ENCODE data around the gene SERINC2. TPM values are rescaled to one million over a fixed set of nuclear protein-coding genes. Genes with fewer than 3 reads are reported as not detected.
"Not testable (repeated sequence)": the region's sequence is repeated elsewhere in the genome, so short reads cannot be mapped to it uniquely, and the experiment has no call there.

The SERINC2 gene
- total RNA-seq, 1 donor from 2014 or later = not detected

DNA sequence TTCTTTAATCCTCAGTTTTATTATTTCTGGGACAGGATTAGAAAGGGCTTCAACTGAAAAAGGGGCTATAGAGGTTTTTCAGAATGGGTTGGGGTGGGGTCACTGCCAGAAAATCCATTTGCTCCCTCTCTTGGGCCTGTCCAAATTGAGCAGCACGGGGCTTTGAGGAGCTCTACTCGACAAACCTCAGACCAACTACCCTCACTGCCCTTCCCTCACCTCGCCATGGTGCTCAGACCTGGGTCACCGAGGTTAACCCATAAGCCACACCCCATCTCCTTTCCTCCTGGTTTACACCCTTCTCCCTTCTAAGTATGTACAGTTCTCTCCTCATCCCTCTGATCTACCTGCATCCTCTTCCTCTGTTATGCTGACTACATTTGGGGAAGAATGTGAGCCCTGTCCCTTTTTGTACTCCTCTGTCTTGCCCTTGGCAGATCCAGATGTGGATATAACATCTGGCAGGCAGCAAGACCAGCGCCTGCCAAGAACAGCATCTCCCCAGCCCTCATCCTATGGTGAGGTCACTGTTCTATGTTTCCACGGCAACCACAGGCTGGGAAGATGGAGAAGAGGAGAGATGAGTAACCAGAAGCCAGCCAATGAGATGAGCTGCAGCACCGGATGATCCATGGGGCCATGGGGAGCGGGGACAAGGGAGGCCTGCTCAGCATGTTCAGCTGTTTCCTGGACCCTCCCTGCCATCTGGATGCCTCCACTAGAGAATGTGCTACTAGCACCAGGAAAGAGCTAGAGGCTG, 36.5 kb upstream of the SERINC2 start:
- H3K4me1 Mint-ChIP-seq = peaks cover 11% of the 10 kb centered on the region
- no peak overlapping the region for H3K27ac Mint-ChIP-seq
- H3K4me3 Mint-ChIP-seq = no peak overlapping the region
- no peaks in the 10 kb centered on the region for H3K9me3 Mint-ChIP-seq
- peaks cover 12% of the 10 kb centered on the region for H3K27me3 Mint-ChIP-seq
- DNase-seq = no peak
- intact Hi-C loops (cut with micrococcal nuclease) = no loop called here
- H3K36me3 Mint-ChIP-seq (ENCODE audit: low read depth) = no peaks in the 10 kb centered on the region

GRCh38 chr1:31377364-31377863, 35.6 kb upstream of the SERINC2 start:
- peaks cover 11% of the 10 kb centered on the region for H3K4me1 Mint-ChIP-seq
- intact Hi-C loops (cut with micrococcal nuclease) = no loop called here
- H3K9me3 Mint-ChIP-seq = no peaks in the 10 kb centered on the region
- no peak overlapping the region for H3K27ac Mint-ChIP-seq
- H3K36me3 Mint-ChIP-seq (ENCODE audit: low read depth) = no peaks in the 10 kb centered on the region
- no peak for DNase-seq
- no peak overlapping the region for H3K4me3 Mint-ChIP-seq
- peaks cover 14% of the 10 kb centered on the region for H3K27me3 Mint-ChIP-seq

DNA sequence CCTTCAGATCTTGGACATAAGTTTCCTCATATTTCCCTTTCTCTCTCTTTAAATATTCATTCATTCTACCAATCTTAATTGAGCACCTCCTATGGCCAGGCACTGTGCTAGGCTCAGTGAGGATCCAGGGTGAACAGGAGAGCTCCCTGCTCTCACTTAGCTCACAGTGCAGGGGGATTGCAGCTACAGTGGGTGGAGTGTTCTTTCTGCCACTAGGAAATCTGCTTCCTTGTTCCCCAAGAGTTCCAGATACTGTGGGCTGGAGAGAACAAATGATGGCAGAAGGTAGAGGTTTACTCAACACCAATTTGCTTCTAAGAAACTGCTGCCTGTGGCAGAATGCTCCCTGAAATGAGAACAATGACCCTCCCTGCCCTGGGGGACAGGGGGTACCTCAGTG, 35.0 kb upstream of the SERINC2 start:
- intact Hi-C loops (cut with micrococcal nuclease) = no loop called here
- no peak overlapping the region for H3K4me3 Mint-ChIP-seq
- H3K4me1 Mint-ChIP-seq = peaks cover 9% of the 10 kb centered on the region
- DNase-seq = no peak
- no peak overlapping the region for H3K27ac Mint-ChIP-seq
- H3K9me3 Mint-ChIP-seq = no peaks in the 10 kb centered on the region
- H3K27me3 Mint-ChIP-seq = peaks cover 14% of the 10 kb centered on the region
- H3K36me3 Mint-ChIP-seq (ENCODE audit: low read depth) = no peaks in the 10 kb centered on the region

GRCh38 chr1:31380181-31380580, 32.8 kb upstream of the SERINC2 start:
- Mint-ChIP-seq H3K9me3 (no peaks in the 10 kb centered on the region), H3K27me3 (peaks cover 17% of the 10 kb centered on the region), H3K27ac (no peak overlapping the region), H3K4me1 (peaks cover 3% of the 10 kb centered on the region), H3K36me3 (ENCODE audit: low read depth) (no peaks in the 10 kb centered on the region), H3K4me3 (no peak overlapping the region)
- DNase-seq = no peak
- intact Hi-C loops (cut with micrococcal nuclease) = no loop called here

GRCh38 chr1:31381394-31382294, 31.4 kb upstream of the SERINC2 start:
- intact Hi-C loops (cut with micrococcal nuclease) = no loop called here
- Mint-ChIP-seq H3K27me3 (peaks cover 15% of the 10 kb centered on the region), H3K9me3 (no peaks in the 10 kb centered on the region), H3K4me3 (no peak overlapping the region), H3K27ac (no peak overlapping the region), H3K4me1 (peaks cover 1% of the 10 kb centered on the region), H3K36me3 (ENCODE audit: low read depth) (no peaks in the 10 kb centered on the region)
- no peak for DNase-seq

GRCh38 chr1:31382379-31382989, 30.5 kb upstream of the SERINC2 start:
- DNase-seq = no peak
- Mint-ChIP-seq H3K4me1 (no peaks in the 10 kb centered on the region), H3K4me3 (no peak overlapping the region), H3K27me3 (peaks cover 14% of the 10 kb centered on the region), H3K36me3 (ENCODE audit: low read depth) (no peaks in the 10 kb centered on the region), H3K27ac (no peak overlapping the region), H3K9me3 (no peaks in the 10 kb centered on the region)
- intact Hi-C loops (cut with micrococcal nuclease) = no loop called here

GRCh38 chr1:31383967-31384366, 29.0 kb upstream of the SERINC2 start:
- Mint-ChIP-seq H3K27me3 (peaks cover 14% of the 10 kb centered on the region), H3K4me1 (no peaks in the 10 kb centered on the region), H3K4me3 (no peak overlapping the region), H3K36me3 (ENCODE audit: low read depth) (no peaks in the 10 kb centered on the region), H3K9me3 (no peaks in the 10 kb centered on the region), H3K27ac (no peak overlapping the region)
- DNase-seq = no peak
- intact Hi-C loops (cut with micrococcal nuclease) = no loop called here

- H3K27me3 Mint-ChIP-seq = peaks cover 12% of the 10 kb centered on the region
- H3K4me3 Mint-ChIP-seq; DNase-seq; H3K36me3 Mint-ChIP-seq (ENCODE audit: low read depth); intact Hi-C loops (cut with micrococcal nuclease); H3K9me3 Mint-ChIP-seq; H3K4me1 Mint-ChIP-seq; H3K27ac Mint-ChIP-seq: not testable (repeated sequence)
These were observed 26.3 kb upstream of the SERINC2 start for GRCh38 chr1:31386576-31387243.

GRCh38 chr1:31387612-31388011, 25.4 kb upstream of the SERINC2 start:
- H3K27ac Mint-ChIP-seq = no peak overlapping the region
- intact Hi-C loops (cut with micrococcal nuclease) = no loop called here
- H3K9me3 Mint-ChIP-seq = no peaks in the 10 kb centered on the region
- no peaks in the 10 kb centered on the region for H3K4me1 Mint-ChIP-seq
- H3K36me3 Mint-ChIP-seq (ENCODE audit: low read depth) = no peaks in the 10 kb centered on the region
- H3K4me3 Mint-ChIP-seq = no peak overlapping the region
- DNase-seq = no peak
- H3K27me3 Mint-ChIP-seq = peaks cover 11% of the 10 kb centered on the region

DNA sequence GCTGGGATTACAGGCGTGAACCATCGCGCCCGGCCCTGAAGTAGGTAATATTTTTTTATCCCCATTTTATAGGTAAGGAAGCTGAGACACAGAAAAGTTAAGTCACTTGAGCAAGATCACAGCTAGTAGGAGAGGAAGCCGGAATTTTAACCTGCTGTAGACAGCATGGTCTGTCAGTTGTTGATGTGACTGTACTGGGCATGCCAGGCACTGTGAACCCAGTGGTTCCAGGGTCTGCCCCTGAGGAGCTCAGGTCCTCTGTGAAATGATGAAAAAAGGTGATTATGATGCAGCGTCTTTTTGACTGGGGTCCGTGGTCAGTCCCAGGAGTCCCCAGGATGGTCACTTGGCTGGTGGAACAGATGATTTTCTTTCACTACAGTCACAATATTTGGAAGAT, 23.4 kb upstream of the SERINC2 start:
- intact Hi-C loops (cut with micrococcal nuclease) = no loop called here
- no peaks in the 10 kb centered on the region for H3K36me3 Mint-ChIP-seq (ENCODE audit: low read depth)
- no peak overlapping the region for H3K27ac Mint-ChIP-seq
- peaks cover 6% of the 10 kb centered on the region for H3K27me3 Mint-ChIP-seq
- DNase-seq = no peak
- peaks cover 4% of the 10 kb centered on the region for H3K4me1 Mint-ChIP-seq
- H3K9me3 Mint-ChIP-seq = no peaks in the 10 kb centered on the region
- no peak overlapping the region for H3K4me3 Mint-ChIP-seq

- Mint-ChIP-seq H3K27ac (no peak overlapping the region), H3K4me1 (peaks cover 8% of the 10 kb centered on the region), H3K36me3 (ENCODE audit: low read depth) (no peaks in the 10 kb centered on the region), H3K4me3 (no peak overlapping the region), H3K9me3 (no peaks in the 10 kb centered on the region), H3K27me3 (peaks cover 6% of the 10 kb centered on the region)
- intact Hi-C loops (cut with micrococcal nuclease) = no loop called here
- DNase-seq = no peak
These were observed 22.9 kb upstream of the SERINC2 start for GRCh38 chr1:31390071-31390470.

- no peaks in the 10 kb centered on the region for H3K36me3 Mint-ChIP-seq (ENCODE audit: low read depth)
- no peaks in the 10 kb centered on the region for H3K9me3 Mint-ChIP-seq
- H3K4me1 Mint-ChIP-seq = peaks cover 11% of the 10 kb centered on the region
- intact Hi-C loops (cut with micrococcal nuclease) = no loop called here
- no peak overlapping the region for H3K4me3 Mint-ChIP-seq
- no peak overlapping the region for H3K27ac Mint-ChIP-seq
- H3K27me3 Mint-ChIP-seq = peaks cover 10% of the 10 kb centered on the region
- no peak for DNase-seq
These were observed 19.6 kb upstream of the SERINC2 start for GRCh38 chr1:31393463-31393862.

DNA sequence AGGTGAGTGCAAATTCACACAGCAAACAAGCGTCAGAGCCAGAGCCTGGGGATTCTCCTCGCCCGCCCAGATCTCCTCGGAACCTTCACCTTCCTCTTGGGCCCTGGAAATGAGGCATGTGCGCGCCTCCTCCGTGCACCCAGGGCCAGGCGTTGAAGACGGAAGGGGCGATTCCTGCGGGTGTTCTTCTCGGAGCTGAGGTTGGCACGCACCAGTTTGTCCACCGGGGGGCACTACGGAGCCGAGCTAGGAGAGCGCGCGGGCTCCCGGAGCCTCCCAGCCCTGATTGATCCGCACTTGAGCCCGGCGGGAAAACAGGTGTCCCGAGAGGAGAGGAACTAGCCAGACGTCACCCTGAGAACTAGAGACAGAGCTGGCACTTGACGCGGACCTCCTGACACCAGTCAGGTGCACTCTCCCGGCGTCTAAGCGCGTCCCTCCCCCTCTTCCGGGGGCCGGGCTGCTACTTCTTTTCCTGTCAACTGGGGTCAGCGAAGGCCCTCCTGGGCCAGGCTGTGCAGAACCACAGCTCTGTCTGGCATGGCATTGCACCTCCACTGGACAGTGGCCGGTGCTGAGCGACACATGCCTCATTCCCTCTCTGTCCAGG, 18.3 kb upstream of the SERINC2 start:
- Mint-ChIP-seq H3K27ac (no peak overlapping the region), H3K9me3 (no peaks in the 10 kb centered on the region), H3K4me1 (peaks cover 11% of the 10 kb centered on the region), H3K27me3 (peaks cover 10% of the 10 kb centered on the region), H3K36me3 (ENCODE audit: low read depth) (no peaks in the 10 kb centered on the region), H3K4me3 (peak overlapping the region; percentile 84)
- peak; percentile 94 for DNase-seq
- intact Hi-C loops (cut with micrococcal nuclease) = loop anchor here (1.0 kb wide), 2 partner anchors 28 to 155 kb away; no protein-coding TSS in a partner anchor
